EH (cell line): ENCODE measurements around the gene PNPLA7.

ENCODE experiments used
- DNase-seq: peaks from one replicate; pipeline ENCODE4 v3.0.0-alpha.2; 2015; ENCODE audit warnings: low read depth

The PNPLA7 gene

DNA sequence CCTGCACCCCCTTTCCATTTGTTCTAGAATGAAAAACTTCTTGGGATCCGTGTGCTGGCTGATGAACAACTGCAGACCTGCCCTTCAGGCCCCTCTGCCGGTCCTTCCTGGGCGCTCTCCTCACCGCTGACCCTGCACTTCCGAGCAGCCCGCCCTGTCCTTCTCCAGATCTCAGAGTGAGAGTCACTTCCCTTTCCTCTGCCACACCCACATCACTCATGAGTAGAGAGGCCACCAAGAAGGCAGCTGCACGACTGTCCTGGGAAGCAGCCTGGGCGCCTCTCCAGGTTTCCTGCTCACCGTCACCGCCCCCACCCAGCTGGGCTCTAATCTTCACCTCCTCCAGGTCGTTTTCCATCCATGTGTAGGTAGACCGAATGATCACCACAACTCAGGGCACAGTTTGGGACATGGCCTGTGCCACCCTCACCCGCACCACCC, 56.1 kb downstream of the PNPLA7 start:
- no peak for DNase-seq

DNA sequence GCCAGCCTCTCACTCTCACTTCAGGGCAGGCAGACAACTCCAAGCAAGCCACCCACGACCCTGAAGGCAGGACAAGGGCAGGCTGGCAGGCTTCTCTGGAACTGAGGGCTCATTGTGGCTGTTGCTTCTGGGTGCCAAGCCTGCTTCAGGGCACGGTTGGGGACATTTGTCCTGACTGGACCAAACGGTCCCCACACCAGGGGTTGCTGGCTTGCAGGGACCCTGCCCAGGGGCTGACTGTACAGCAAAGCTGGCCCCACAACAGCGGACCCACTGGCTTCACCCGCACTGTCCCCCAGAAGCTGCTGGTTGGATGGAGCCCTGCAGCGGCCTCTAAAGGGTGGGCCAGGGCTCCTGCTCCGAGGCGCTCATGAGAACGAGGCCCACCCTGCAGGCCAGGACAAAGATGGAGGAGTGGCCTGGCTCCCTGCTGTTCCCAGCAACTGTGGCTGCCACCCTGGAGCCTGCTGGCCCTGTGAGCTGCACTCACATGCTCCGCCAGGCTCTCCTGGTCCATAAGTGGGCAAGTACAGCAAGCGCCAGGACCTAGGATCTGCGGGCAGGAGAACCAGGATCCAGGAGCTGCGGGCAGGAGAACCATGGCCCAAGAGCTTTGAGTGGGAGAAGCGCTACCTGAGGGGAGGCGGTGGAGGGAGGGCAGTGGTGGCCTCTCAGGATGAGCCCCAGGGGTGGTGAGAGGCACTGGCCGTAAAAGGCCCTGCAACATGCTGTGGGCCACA, 56.7 kb downstream of the PNPLA7 start:
- DNase-seq: no peak

- DNase-seq: no peak
These were observed 57.5 kb downstream of the PNPLA7 start for GRCh38 chr9:137492464-137493363.

GRCh38 chr9:137491735-137492432, 58.3 kb downstream of the PNPLA7 start:
- DNase-seq: no peak

- DNase-seq: no peak
These were observed 59.5 kb downstream of the PNPLA7 start for GRCh38 chr9:137490532-137491186.

- no peak for DNase-seq
These were observed 61.3 kb downstream of the PNPLA7 start for GRCh38 chr9:137488906-137489305.

DNA sequence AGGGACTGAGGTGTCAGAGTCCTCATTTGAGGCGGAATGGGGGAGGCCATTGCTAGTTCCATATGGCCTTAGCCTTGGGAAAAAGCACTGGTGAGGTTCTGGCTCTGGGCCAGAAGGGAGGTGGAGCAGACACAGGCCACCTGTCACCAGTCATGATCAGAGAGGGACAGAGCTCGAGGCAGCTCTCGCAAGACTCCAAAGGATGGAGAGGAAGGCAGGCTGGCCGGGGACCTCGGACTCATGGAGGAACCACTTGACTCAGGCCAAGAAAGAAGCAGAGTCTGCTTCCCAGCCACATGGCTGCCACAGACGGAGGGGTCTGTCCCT, 61.9 kb downstream of the PNPLA7 start:
- no peak for DNase-seq

- DNase-seq: no peak
These were observed 62.5 kb downstream of the PNPLA7 start for GRCh38 chr9:137487454-137488326.

DNA sequence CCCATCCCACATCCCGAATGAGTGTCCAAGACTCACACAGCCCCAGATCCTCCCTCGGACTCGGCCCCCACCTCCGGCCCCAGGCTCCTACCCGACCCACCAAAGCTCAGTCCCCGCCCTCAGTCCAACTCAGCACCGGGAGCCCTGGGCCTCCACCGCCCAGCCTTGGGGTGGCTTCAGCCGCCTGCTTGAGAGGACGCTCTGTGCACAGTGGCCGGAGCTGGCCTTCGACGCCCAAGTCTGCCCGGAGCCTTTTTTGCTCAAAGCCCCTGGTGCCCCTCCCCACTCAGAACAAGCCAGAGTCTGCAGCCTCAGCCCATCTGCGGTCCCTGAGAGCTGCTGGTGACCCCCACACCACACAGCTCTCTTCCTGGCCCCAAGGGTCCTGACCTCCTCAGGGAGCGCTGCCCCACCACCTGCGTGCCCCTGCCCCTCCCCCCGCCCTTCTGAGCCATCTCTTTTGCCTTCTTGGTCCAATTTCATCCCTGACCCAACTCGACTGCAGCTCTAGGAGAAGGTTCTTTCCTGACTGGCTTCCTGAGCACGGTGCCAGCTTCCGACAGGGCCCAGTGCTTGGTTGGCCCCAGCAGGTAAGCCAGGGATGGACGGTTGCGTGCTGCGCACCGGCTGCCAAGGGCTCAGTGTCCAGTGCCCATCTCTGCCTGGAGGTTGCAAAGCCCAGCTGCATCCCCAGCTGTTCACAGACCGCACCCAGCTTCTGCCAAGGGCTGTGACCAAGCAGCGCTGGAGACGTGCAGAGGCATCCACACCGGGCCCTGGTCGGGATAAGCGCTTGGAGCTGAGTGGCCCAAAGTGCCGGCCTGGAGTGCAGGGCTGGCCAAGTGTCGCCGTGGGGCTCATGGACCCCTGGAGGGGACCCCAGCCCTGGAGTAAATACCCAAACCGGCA, 63.4 kb downstream of the PNPLA7 start:
- DNase-seq: no peak

- DNase-seq: no peak
These were observed 64.1 kb downstream of the PNPLA7 start for GRCh38 chr9:137486141-137486490.

DNA sequence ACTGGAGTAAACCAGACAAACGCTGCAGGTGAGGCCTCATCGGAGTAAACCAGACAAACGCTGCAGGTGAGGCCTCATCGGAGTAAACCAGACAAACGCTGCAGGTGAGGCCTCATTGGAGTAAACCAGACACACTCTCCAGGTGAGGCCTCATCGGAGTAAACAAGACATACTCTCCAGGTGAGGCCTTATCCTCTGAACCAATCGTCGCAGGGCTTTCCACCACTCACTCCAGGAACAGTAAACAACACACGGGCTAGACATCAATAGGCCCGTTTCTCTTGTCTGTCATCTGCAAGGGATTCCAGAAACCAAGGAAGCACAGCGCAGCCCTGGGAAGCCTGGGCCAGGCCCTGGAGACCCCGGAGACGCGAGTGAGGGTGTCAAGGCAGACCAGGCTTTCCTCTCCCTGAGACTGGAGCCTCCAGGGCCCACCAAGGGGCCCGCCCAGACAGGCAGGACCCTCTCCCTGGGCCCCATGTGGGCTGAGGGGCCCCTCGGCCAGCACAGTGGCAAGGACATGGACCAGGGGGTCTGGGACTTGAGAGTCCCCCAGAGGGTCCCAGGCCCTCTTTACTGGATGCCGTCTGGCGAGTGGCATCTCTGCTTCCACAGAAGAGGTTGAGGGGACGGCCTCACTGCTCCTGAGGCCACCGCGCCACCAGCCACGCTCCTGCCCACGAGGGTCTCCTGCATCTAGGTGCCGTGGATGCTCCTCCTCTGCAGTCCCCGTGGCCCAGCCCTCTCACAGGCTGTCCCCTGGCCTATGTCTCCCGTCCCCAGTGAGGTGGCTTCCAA, 64.7 kb downstream of the PNPLA7 start:
- no peak for DNase-seq

DNA sequence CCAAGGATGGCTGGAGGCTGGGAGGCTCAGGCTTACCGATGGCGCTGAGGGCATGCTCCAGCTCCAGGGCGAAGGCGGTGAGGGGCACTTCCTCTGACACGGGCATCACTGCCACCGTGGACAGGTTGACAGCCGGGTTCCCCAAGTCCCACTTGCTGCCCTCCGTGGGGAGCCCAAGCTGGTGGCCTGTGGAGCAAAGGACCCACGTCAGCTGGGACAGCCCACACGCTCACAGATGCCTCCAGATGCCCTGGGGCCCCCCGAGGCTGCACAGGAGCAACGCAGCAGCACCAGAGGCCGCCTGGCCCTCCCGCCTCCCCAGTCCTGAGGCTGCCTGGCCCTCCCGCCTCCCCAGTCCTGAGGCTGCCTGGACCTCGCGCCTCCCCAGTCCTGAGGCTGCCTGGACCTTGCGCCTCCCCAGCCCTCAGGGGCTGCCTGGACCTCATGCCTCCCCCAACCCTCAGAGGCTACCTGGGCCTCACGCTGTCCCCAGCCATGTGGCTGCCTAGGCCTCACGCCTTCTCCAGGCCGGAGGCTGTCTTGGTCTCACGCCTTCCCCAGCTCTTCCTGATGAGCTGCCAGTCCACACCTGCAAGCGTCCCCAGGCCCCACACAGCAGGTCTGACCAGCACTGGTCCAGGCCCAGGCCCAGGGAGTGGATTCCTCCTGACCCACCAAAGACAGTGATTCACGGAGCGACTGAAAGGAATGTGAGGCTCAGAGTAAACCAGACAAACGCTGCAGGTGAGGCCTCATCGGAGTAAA, 65.5 kb downstream of the PNPLA7 start:
- no peak for DNase-seq

GRCh38 chr9:137482094-137482781, 68.0 kb downstream of the PNPLA7 start:
- peak; percentile 87 for DNase-seq

GRCh38 chr9:137480686-137481683, 69.2 kb downstream of the PNPLA7 start:
- no peak for DNase-seq

DNA sequence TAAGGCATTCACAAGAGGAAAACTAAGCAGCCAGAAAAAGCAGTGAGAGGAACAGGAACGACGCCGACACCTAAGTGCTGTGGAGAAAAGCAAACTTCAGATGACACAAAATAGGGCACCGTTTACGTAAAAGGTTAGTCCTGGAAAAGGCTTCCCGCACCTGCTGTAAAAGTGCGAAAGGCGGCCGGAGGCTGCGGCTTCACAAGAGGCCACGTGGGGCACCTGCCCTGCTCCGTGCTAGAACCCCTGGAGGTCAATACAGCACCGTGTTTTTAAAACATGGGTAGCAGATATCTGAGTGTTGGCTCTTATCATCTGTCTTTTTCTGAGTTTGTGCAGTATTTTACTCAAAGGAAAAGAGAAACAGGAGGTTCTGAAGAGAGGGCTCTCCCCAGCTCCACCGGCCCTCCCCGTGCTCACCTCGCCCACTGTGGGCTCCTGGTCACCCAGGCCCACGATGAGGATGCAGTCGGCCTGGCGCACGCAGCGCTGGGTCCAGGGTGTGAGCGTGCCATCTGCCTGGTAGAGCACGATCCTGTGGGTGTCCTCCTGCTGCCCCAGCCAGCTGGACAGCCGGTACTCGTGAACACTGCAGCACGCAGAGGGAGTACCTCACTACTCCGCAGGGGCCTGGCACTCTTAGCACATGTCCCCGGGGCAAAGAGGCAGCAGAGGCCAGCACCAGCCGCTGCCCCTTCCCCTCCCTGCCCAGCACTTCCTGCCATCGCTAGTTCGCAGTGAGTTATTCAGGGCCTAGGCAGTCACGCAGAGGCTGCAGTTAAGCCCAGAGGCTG, 70.1 kb downstream of the PNPLA7 start:
- DNase-seq: no peak
